ENCODE results near the gene ESR1. TPM values are rescaled to one million over a fixed set of nuclear protein-coding genes. Genes with fewer than 3 reads are reported as not detected.
"Not testable (repeated sequence)": the region's sequence is repeated elsewhere in the genome, so short reads cannot be mapped to it uniquely, and the experiment has no call there.

ESR1 gene
- polyA plus RNA-seq, 1 donor = 0.63 TPM

GRCh38 chr6:151885234-151885633 lies 77.8 kb downstream of the ESR1 start:
- Histone ChIP-seq H3K4me3 (ENCODE audit: low read length) (no peak overlapping the region), H3K27ac (ENCODE audit: low read length) (no peak overlapping the region), H3K27me3 (ENCODE audit: control insufficient read depth, insufficient read depth, low read length) (no peaks in the 10 kb centered on the region), H3K4me1 (ENCODE audit: control insufficient read depth, insufficient read depth, low read length) (no peaks in the 10 kb centered on the region), H3K9me3 (ENCODE audit: control insufficient read depth, low read depth, low read length) (no peaks in the 10 kb centered on the region), H3K36me3 (ENCODE audit: control insufficient read depth, insufficient read depth, low read length) (no peaks in the 10 kb centered on the region)
- 100% methylated on average over 1 of the region's 4 CpGs for WGBS (ENCODE audit: insufficient coverage, low lambda C conversion rate)
- no peak for DNase-seq

- Histone ChIP-seq H3K36me3 (ENCODE audit: control insufficient read depth, insufficient read depth, low read length) (no peaks in the 10 kb centered on the region), H3K27me3 (ENCODE audit: control insufficient read depth, insufficient read depth, low read length) (no peaks in the 10 kb centered on the region), H3K4me3 (ENCODE audit: low read length) (no peak overlapping the region), H3K27ac (ENCODE audit: low read length) (no peak overlapping the region), H3K4me1 (ENCODE audit: control insufficient read depth, insufficient read depth, low read length) (no peaks in the 10 kb centered on the region), H3K9me3 (ENCODE audit: control insufficient read depth, low read depth, low read length) (no peaks in the 10 kb centered on the region)
- WGBS (ENCODE audit: insufficient coverage, low lambda C conversion rate) = 100% methylated on average over 1 of the region's 3 CpGs
- no peak for DNase-seq
Measured at GRCh38 chr6:151891524-151891923, 84.0 kb downstream of the ESR1 start.

DNA sequence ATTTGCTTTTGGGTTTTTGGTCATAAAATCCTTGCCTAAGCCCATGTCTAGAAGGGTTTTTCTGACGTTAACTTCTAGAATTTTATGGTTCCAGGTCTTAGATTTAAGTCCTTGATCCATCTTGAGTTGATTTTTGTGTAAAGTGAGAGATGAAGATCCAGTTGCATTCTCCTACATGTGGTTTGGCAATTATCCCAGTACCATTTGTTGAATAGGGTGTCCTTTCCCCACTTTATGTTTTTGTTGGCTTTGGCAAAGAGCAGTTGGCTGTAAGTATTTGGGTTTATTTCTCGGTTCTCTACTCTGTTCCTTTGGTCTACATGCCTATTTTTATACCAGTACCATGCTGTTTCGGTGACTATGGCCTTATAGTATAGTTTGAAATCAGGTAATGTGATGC lies 86.9 kb downstream of the ESR1 start:
- WGBS (ENCODE audit: insufficient coverage, low lambda C conversion rate) = no CpG with 5 or more reads among the region's 3 CpGs
- H3K36me3 ChIP-seq (ENCODE audit: control insufficient read depth, insufficient read depth, low read length); H3K9me3 ChIP-seq (ENCODE audit: control insufficient read depth, low read depth, low read length); H3K4me1 ChIP-seq (ENCODE audit: control insufficient read depth, insufficient read depth, low read length); H3K27me3 ChIP-seq (ENCODE audit: control insufficient read depth, insufficient read depth, low read length); DNase-seq; H3K4me3 ChIP-seq (ENCODE audit: low read length); H3K27ac ChIP-seq (ENCODE audit: low read length): not testable (repeated sequence)

GRCh38 chr6:151899221-151899620 lies 91.7 kb downstream of the ESR1 start:
- no CpG with 5 or more reads among the region's 33 CpGs for WGBS (ENCODE audit: insufficient coverage, low lambda C conversion rate)
- H3K27me3 ChIP-seq (ENCODE audit: control insufficient read depth, insufficient read depth, low read length); H3K4me1 ChIP-seq (ENCODE audit: control insufficient read depth, insufficient read depth, low read length); H3K4me3 ChIP-seq (ENCODE audit: low read length); H3K9me3 ChIP-seq (ENCODE audit: control insufficient read depth, low read depth, low read length); H3K36me3 ChIP-seq (ENCODE audit: control insufficient read depth, insufficient read depth, low read length); DNase-seq; H3K27ac ChIP-seq (ENCODE audit: low read length): not testable (repeated sequence)

- DNase-seq; H3K9me3 ChIP-seq (ENCODE audit: control insufficient read depth, low read depth, low read length); H3K27ac ChIP-seq (ENCODE audit: low read length); H3K36me3 ChIP-seq (ENCODE audit: control insufficient read depth, insufficient read depth, low read length); H3K4me3 ChIP-seq (ENCODE audit: low read length); H3K27me3 ChIP-seq (ENCODE audit: control insufficient read depth, insufficient read depth, low read length); H3K4me1 ChIP-seq (ENCODE audit: control insufficient read depth, insufficient read depth, low read length): not testable (repeated sequence)
- 100% methylated on average over 1 of the region's 15 CpGs for WGBS (ENCODE audit: insufficient coverage, low lambda C conversion rate)
Measured at GRCh38 chr6:151899796-151900195, 92.3 kb downstream of the ESR1 start.

GRCh38 chr6:151900256-151900655 lies 92.8 kb downstream of the ESR1 start:
- no peak for DNase-seq
- Histone ChIP-seq H3K27ac (ENCODE audit: low read length) (no peak overlapping the region), H3K4me3 (ENCODE audit: low read length) (no peak overlapping the region), H3K36me3 (ENCODE audit: control insufficient read depth, insufficient read depth, low read length) (no peaks in the 10 kb centered on the region), H3K27me3 (ENCODE audit: control insufficient read depth, insufficient read depth, low read length) (no peaks in the 10 kb centered on the region), H3K4me1 (ENCODE audit: control insufficient read depth, insufficient read depth, low read length) (no peaks in the 10 kb centered on the region), H3K9me3 (ENCODE audit: control insufficient read depth, low read depth, low read length) (no peaks in the 10 kb centered on the region)
- no CpG with 5 or more reads among the region's 2 CpGs for WGBS (ENCODE audit: insufficient coverage, low lambda C conversion rate)

DNA sequence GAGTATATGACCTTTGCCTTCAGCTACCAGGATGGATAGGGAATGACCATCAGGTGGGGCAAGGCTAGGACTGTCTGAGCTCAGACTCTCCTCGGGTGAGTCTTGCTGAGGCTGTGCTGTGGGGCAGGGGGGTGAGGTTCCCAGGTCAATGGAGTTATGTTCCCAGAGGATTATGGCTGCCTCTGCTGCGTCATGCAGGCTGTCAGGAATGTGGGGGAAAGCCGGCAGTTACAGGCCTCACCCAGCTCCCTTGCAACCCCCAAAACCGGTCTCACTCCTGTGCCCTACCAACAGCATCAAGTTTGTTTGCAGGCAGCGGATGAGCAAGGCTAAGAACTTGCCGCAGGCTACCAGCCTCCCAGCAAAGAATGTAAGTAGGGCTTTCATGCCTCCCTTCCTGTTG lies 93.5 kb downstream of the ESR1 start:
- H3K4me3 ChIP-seq (ENCODE audit: low read length) = no peak overlapping the region
- H3K36me3 ChIP-seq (ENCODE audit: control insufficient read depth, insufficient read depth, low read length) = no peaks in the 10 kb centered on the region
- H3K4me1 ChIP-seq (ENCODE audit: control insufficient read depth, insufficient read depth, low read length) = no peaks in the 10 kb centered on the region
- no CpG with 5 or more reads among the region's 6 CpGs for WGBS (ENCODE audit: insufficient coverage, low lambda C conversion rate)
- DNase-seq = no peak
- no peaks in the 10 kb centered on the region for H3K27me3 ChIP-seq (ENCODE audit: control insufficient read depth, insufficient read depth, low read length)
- H3K27ac ChIP-seq (ENCODE audit: low read length) = no peak overlapping the region
- H3K9me3 ChIP-seq (ENCODE audit: control insufficient read depth, low read depth, low read length) = no peaks in the 10 kb centered on the region

GRCh38 chr6:151904631-151905030 lies 97.1 kb downstream of the ESR1 start:
- WGBS (ENCODE audit: insufficient coverage, low lambda C conversion rate) = 80% methylated on average over 1 of the region's 4 CpGs
- DNase-seq = no peak
- Histone ChIP-seq H3K27ac (ENCODE audit: low read length) (no peak overlapping the region), H3K27me3 (ENCODE audit: control insufficient read depth, insufficient read depth, low read length) (no peaks in the 10 kb centered on the region), H3K9me3 (ENCODE audit: control insufficient read depth, low read depth, low read length) (no peaks in the 10 kb centered on the region), H3K36me3 (ENCODE audit: control insufficient read depth, insufficient read depth, low read length) (no peaks in the 10 kb centered on the region), H3K4me3 (ENCODE audit: low read length) (no peak overlapping the region), H3K4me1 (ENCODE audit: control insufficient read depth, insufficient read depth, low read length) (no peaks in the 10 kb centered on the region)

GRCh38 chr6:151905072-151905471 lies 97.6 kb downstream of the ESR1 start:
- WGBS (ENCODE audit: insufficient coverage, low lambda C conversion rate) = no CpG with 5 or more reads among the region's 3 CpGs

GRCh38 chr6:151905854-151906253 lies 98.4 kb downstream of the ESR1 start:
- whole genome bisulfite sequencing (ENCODE audit: insufficient coverage, low lambda C conversion rate) = no CpG with 5 or more reads among the region's 4 CpGs
- Histone ChIP-seq H3K27ac (ENCODE audit: low read length) (no peak overlapping the region), H3K27me3 (ENCODE audit: control insufficient read depth, insufficient read depth, low read length) (no peaks in the 10 kb centered on the region), H3K9me3 (ENCODE audit: control insufficient read depth, low read depth, low read length) (no peaks in the 10 kb centered on the region), H3K4me1 (ENCODE audit: control insufficient read depth, insufficient read depth, low read length) (no peaks in the 10 kb centered on the region), H3K4me3 (ENCODE audit: low read length) (no peak overlapping the region), H3K36me3 (ENCODE audit: control insufficient read depth, insufficient read depth, low read length) (no peaks in the 10 kb centered on the region)
- DNase-seq = no peak

More at GRCh38 chr6:151905072-151905471, 97.6 kb downstream of the ESR1 start:
- Histone ChIP-seq H3K27me3 (ENCODE audit: control insufficient read depth, insufficient read depth, low read length) (no peaks in the 10 kb centered on the region), H3K27ac (ENCODE audit: low read length) (no peak overlapping the region), H3K36me3 (ENCODE audit: control insufficient read depth, insufficient read depth, low read length) (no peaks in the 10 kb centered on the region), H3K4me3 (ENCODE audit: low read length) (no peak overlapping the region), H3K4me1 (ENCODE audit: control insufficient read depth, insufficient read depth, low read length) (no peaks in the 10 kb centered on the region), H3K9me3 (ENCODE audit: control insufficient read depth, low read depth, low read length) (no peaks in the 10 kb centered on the region)
- no peak for DNase-seq

DNA sequence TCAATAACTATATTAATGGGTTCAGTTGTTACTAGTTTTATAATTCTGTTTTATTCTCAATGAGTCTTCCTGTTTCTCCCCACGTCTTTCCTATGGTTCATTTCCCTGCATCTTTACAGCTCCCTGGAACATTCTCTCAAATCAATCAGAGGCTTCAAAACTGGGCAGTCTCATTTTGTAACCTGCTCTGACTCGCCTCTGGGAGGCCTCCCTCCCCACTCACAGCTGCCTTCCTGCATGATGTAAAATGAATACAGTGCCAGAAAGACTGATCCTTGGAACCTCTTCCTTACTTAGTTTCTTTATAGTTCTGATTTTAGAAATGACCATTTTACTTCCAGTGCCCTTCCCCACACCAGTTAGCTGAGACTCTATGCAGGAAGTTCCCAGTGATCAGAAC lies 103.9 kb downstream of the ESR1 start:
- no peak for DNase-seq
- Histone ChIP-seq H3K27me3 (ENCODE audit: control insufficient read depth, insufficient read depth, low read length) (no peaks in the 10 kb centered on the region), H3K36me3 (ENCODE audit: control insufficient read depth, insufficient read depth, low read length) (no peaks in the 10 kb centered on the region), H3K9me3 (ENCODE audit: control insufficient read depth, low read depth, low read length) (no peaks in the 10 kb centered on the region), H3K4me3 (ENCODE audit: low read length) (no peak overlapping the region), H3K4me1 (ENCODE audit: control insufficient read depth, insufficient read depth, low read length) (no peaks in the 10 kb centered on the region), H3K27ac (ENCODE audit: low read length) (no peak overlapping the region)
- WGBS (ENCODE audit: insufficient coverage, low lambda C conversion rate) = 83% methylated on average over 1 of the region's 2 CpGs
